HL-60 (cell line): Measurements from ENCODE around the gene NDE1.

Source experiments
- GABPA ChIP-seq: IDR thresholded peaks from 2 replicates; pipeline ENCODE4 v1.6.1; 2012; ENCODE audit warnings: low read depth
- POLR2AphosphoS5 ChIP-seq: IDR thresholded peaks from 2 replicates; pipeline ENCODE4 v1.6.1; 2012; ENCODE audit warnings: low read depth
- REST ChIP-seq: IDR thresholded peaks from 2 replicates; pipeline ENCODE4 v1.6.1; 2012; ENCODE audit warnings: low read depth; ENCODE audit not compliant: insufficient replicate concordance
- SPI1 ChIP-seq: IDR thresholded peaks from 2 replicates; pipeline ENCODE4 v1.6.1; 2012; ENCODE audit warnings: low read depth, mild to moderate bottlenecking, borderline replicate concordance
- TF ChIP-seq, protein P1 (sequence below): IDR thresholded peaks from one replicate; pipeline ENCODE4 v1.5.1; 2011; ENCODE audit warnings: low read length, control low read depth, inconsistent platforms; ENCODE audit not compliant: insufficient read depth

DNA sequence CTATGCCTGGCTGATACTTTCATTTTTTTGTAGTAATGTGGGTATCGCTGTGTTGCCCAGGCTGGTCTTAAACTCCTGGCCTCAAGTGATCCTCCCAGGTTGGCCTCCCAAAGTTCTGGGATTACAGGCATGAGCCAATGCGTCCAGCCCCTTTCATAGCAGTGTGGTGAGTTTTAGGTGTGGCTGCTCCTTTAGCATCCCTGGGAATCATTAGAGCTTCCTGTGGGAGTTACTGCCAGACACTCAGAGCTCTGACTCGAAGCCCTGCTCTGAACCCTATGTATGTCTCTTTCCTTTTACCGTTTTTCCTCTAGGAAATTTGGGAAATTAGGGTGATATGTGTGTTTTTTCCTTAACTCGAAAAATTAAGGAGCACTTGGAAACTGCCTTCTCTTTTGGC lies 44.5 kb downstream of the NDE1 start:
- TF ChIP-seq GABPA (no peak), POLR2AphosphoS5 (no peak), REST (no peak), SPI1 (no peak)
- TF ChIP-seq, protein P1, sequence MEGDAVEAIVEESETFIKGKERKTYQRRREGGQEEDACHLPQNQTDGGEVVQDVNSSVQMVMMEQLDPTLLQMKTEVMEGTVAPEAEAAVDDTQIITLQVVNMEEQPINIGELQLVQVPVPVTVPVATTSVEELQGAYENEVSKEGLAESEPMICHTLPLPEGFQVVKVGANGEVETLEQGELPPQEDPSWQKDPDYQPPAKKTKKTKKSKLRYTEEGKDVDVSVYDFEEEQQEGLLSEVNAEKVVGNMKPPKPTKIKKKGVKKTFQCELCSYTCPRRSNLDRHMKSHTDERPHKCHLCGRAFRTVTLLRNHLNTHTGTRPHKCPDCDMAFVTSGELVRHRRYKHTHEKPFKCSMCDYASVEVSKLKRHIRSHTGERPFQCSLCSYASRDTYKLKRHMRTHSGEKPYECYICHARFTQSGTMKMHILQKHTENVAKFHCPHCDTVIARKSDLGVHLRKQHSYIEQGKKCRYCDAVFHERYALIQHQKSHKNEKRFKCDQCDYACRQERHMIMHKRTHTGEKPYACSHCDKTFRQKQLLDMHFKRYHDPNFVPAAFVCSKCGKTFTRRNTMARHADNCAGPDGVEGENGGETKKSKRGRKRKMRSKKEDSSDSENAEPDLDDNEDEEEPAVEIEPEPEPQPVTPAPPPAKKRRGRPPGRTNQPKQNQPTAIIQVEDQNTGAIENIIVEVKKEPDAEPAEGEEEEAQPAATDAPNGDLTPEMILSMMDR = no peak
